A673 (cell line): ENCODE results near the gene ANKRD10. TPM values are rescaled to one million over a fixed set of nuclear protein-coding genes. Genes with fewer than 3 reads are reported as not detected.

ENCODE experiments used
- BruUV-seq: library from RNA; stranded (reverse); fragments of 400-500 nt; replicated peaks from 2 replicates; lab custom pipeline; 2021; lab: Mats Ljungman, UMichigan
- CTCF ChIA-PET: fragments of 300-600 bp; sonication (Branson Sonifier 250); formaldehyde crosslinking; loops from one replicate; lab custom pipeline; 2022; ENCODE audit warnings: antibody characterized with exemption; lab: Charles Lee
- POLR2A ChIA-PET: fragments of 300-600 bp; sonication (Branson Sonifier 250); formaldehyde crosslinking; loops from one replicate; lab custom pipeline; 2022; ENCODE audit warnings: antibody characterized with exemption; ENCODE audit not compliant: low non-redundant PET; lab: Charles Lee
- DNase-seq: peaks from one replicate; pipeline ENCODE4 v3.0.0-alpha.2; 2015; ENCODE audit warnings: low spot score
- H3K27ac ChIP-seq: fragments of 200-600 bp; sonication (generic); 2 replicates; pipeline ENCODE4 v1.5.1; 2016; ENCODE audit warnings: mixed run types, low read depth, mild to moderate bottlenecking, mixed read lengths, antibody characterized with exemption, low read length; ENCODE audit not compliant: poor library complexity, severe bottlenecking
- H3K27me3 ChIP-seq: fragments of 200-600 bp; sonication (generic); replicated peaks from 2 replicates; pipeline ENCODE4 v1.6.1; 2017; ENCODE audit warnings: mixed run types, low read depth, mild to moderate bottlenecking, mixed read lengths, antibody characterized with exemption, low read length; ENCODE audit not compliant: insufficient read depth, poor library complexity
- H3K36me3 ChIP-seq: fragments of 200-600 bp; sonication (generic); 2 replicates; pipeline ENCODE4 v1.6.1; 2016; ENCODE audit warnings: mixed run types, mild to moderate bottlenecking, mixed read lengths, antibody characterized with exemption, low read length; ENCODE audit not compliant: insufficient read depth, poor library complexity, severe bottlenecking
- H3K4me1 ChIP-seq: fragments of 200-600 bp; sonication (generic); 2 replicates; pipeline ENCODE4 v1.6.1; 2017; ENCODE audit warnings: mixed run types, mild to moderate bottlenecking, mixed read lengths, antibody characterized with exemption, low read length; ENCODE audit not compliant: insufficient read depth, poor library complexity, severe bottlenecking
- H3K4me3 ChIP-seq: fragments of 200-600 bp; sonication (generic); 2 replicates; pipeline ENCODE4 v1.5.1; 2016; ENCODE audit warnings: low read depth, mixed run types, mild to moderate bottlenecking, mixed read lengths, low read length; ENCODE audit not compliant: poor library complexity, severe bottlenecking
- H3K9me3 ChIP-seq: fragments of 200-600 bp; sonication (generic); 2 replicates; pipeline ENCODE4 v1.6.1; 2016; ENCODE audit warnings: mixed run types, low read depth, mild to moderate bottlenecking, mixed read lengths, antibody characterized with exemption, low read length; ENCODE audit not compliant: poor library complexity, severe bottlenecking
- CTCF ChIP-seq: fragments of 300-800, 200-600 bp; sonication (generic); conservative IDR thresholded peaks from 2 replicates; pipeline ENCODE4 v1.5.1; 2017; ENCODE audit warnings: low read depth, mild to moderate bottlenecking, antibody characterized with exemption, low read length, moderate library complexity, mixed read lengths
- EZH2 ChIP-seq: fragments of 200-600 bp; sonication (generic); IDR thresholded peaks from 2 replicates; pipeline ENCODE4 v1.6.1; 2017; ENCODE audit warnings: borderline replicate concordance, low read depth, mild to moderate bottlenecking, mixed read lengths, antibody characterized with exemption, low read length; ENCODE audit not compliant: poor library complexity, severe bottlenecking
- intact Hi-C: fragments of 100-400 bp; cut with micrococcal nuclease; formaldehyde crosslinking; loops from one replicate; pipeline ENCODE4 v1.10.0; 2022; ENCODE audit not compliant: unreplicated experiment
- total RNA-seq: library from RNA; stranded (reverse); gene quantifications from 2 replicates; pipeline ENCODE4 v1.2.3, GENCODE V29; 2021

ANKRD10 gene
- total RNA-seq, 1 experiment from 2014 or later: 96.2 TPM

GRCh38 chr13:110880627-110881026, 34.2 kb downstream of the ANKRD10 start:
- H3K27ac ChIP-seq: no peak overlapping the region
- CTCF ChIA-PET: no interaction called here
- no peaks in the 10 kb centered on the region for H3K4me1 ChIP-seq

GRCh38 chr13:110879482-110879881, 35.4 kb downstream of the ANKRD10 start:
- CTCF ChIA-PET: no interaction called here
- BruUV-seq: TSS peak; percentile 4
- TF ChIP-seq EZH2 (no peak), CTCF (no peak)
- intact Hi-C loops: no loop called here
- Histone ChIP-seq H3K27ac (no peak overlapping the region), H3K27me3 (no peaks in the 10 kb centered on the region), H3K4me1 (no peaks in the 10 kb centered on the region), H3K36me3 (no peaks in the 10 kb centered on the region), H3K9me3 (no peaks in the 10 kb centered on the region), H3K4me3 (no peak overlapping the region)
- DNase-seq: no peak
- POLR2A ChIA-PET: no interaction called here

More at GRCh38 chr13:110880627-110881026, 34.2 kb downstream of the ANKRD10 start:
- BruUV-seq: no TSS peak
- H3K9me3 ChIP-seq: no peaks in the 10 kb centered on the region
- H3K4me3 ChIP-seq: no peak overlapping the region
- intact Hi-C loops: no loop called here
- H3K27me3 ChIP-seq: no peaks in the 10 kb centered on the region
- TF ChIP-seq EZH2 (no peak), CTCF (no peak)
- POLR2A ChIA-PET: no interaction called here
- DNase-seq: no peak
- no peaks in the 10 kb centered on the region for H3K36me3 ChIP-seq

- no TSS peak for BruUV-seq
- TF ChIP-seq EZH2: no peak
- no peak for TF ChIP-seq CTCF
- CTCF ChIA-PET: no interaction called here
- intact Hi-C loops: no loop called here
- Histone ChIP-seq H3K4me1 (no peaks in the 10 kb centered on the region), H3K27ac (no peak overlapping the region), H3K9me3 (no peaks in the 10 kb centered on the region), H3K36me3 (no peaks in the 10 kb centered on the region), H3K4me3 (no peak overlapping the region), H3K27me3 (no peaks in the 10 kb centered on the region)
- POLR2A ChIA-PET: no interaction called here
- no peak for DNase-seq
Observed at GRCh38 chr13:110877737-110878258, 37.1 kb downstream of the ANKRD10 start.
